Measurements from ENCODE around the gene ERCC3.

GRCh38 chr2:127233710-127234109, 60.2 kb downstream of the ERCC3 start:
- TF ChIP-seq CTCF (IDR thresholded peaks at IDR 0.05) (no peak), POLR2A (IDR thresholded peaks at IDR 0.05) (no peak)
